Gastroesophageal sphincter (tissue), 4 donors: Measurements from ENCODE around the gene LANCL2. TPM values are rescaled to one million over a fixed set of nuclear protein-coding genes. Genes with fewer than 3 reads are reported as not detected.

ENCODE experiments used
- ATAC-seq: fragments of 150-250 bp; one replicate; pipeline ENCODE4 v1.9.1; 2016; ENCODE audit warnings: mild to moderate bottlenecking, moderate library complexity
- H3K27ac ChIP-seq, 4 donors: fragments of 200-600 bp; sonication (generic) in 3 of 4; 1 replicate in 3 of 4; 2 replicates in 1 of 4; pipeline ENCODE4 v1.5.1; 2016 to 2019
- H3K27me3 ChIP-seq: fragments of 200-600 bp; sonication (generic); one replicate; pipeline ENCODE4 v1.5.1; 2019
- H3K36me3 ChIP-seq, 2 donors: fragments of 200-600 bp; sonication (generic); one replicate each; pipeline ENCODE4 v1.5.1; 2019; ENCODE audit warnings: control low read depth in 1 of 2
- H3K4me1 ChIP-seq, 3 donors: fragments of 200-600 bp; sonication (generic); 1 replicate in 2 of 3; 2 replicates in 1 of 3; pipeline ENCODE4 v1.5.1; 2016 to 2019; ENCODE audit warnings: control low read depth in 2 of 3
- H3K4me3 ChIP-seq, 2 donors: fragments of 200-600 bp; sonication (generic); one replicate each; pipeline ENCODE4 v1.5.1; 2019; ENCODE audit warnings: mild to moderate bottlenecking in 1 of 2, moderate library complexity in 1 of 2
- H3K9me3 ChIP-seq, 3 donors: fragments of 200-600 bp; sonication (generic); one replicate each; pipeline ENCODE4 v1.5.1; 2017 to 2019; ENCODE audit warnings: control low read depth in 2 of 3
- EP300 ChIP-seq: sonication (generic); formaldehyde crosslinking; IDR thresholded peaks from one replicate; pipeline ENCODE4 v1.6.1; 2017; ENCODE audit warnings: antibody characterized with exemption, mild to moderate bottlenecking
- POLR2A ChIP-seq, 2 donors: fragments of 450-650 bp; IDR thresholded peaks; one replicate each; pipeline ENCODE4 v1.6.1; 2017; ENCODE audit warnings: antibody characterized with exemption in 2 of 2, mild to moderate bottlenecking in 2 of 2, moderate library complexity in 1 of 2
- POLR2AphosphoS5 ChIP-seq: sonication (generic); formaldehyde crosslinking; IDR thresholded peaks from one replicate; pipeline ENCODE4 v1.6.1; 2017; ENCODE audit warnings: antibody characterized with exemption
- WGBS, 2 donors: methylation state at CpG; one replicate each; pipeline ENCODE4 v1.1.5; 2018; ENCODE audit warnings: low coverage in 1 of 2; 5-methylcytosine and 5-hydroxymethylcytosine counted together
- total RNA-seq, 4 donors: library from RNA; depleted of rRNA; stranded (reverse); fragments of >200 nt; gene quantifications; one replicate each; pipeline ENCODE4 v1.1.0, GENCODE V29; 2016
- TF ChIP-seq, protein P1 (sequence below), 4 experiments: fragments of 200-600 bp in 2 of 4; fragments of 450-650 bp in 2 of 4; sonication (generic) in 1 of 4; IDR thresholded peaks; one replicate each; pipeline ENCODE4 v1.5.1; 2017 to 2019; ENCODE audit warnings: antibody characterized with exemption in 4 of 4, mild to moderate bottlenecking in 2 of 4, moderate library complexity in 2 of 4

Gene LANCL2
- total RNA-seq, 4 donors from 2014 or later = 6.9 to 10.6 (median 9.3) TPM

DNA sequence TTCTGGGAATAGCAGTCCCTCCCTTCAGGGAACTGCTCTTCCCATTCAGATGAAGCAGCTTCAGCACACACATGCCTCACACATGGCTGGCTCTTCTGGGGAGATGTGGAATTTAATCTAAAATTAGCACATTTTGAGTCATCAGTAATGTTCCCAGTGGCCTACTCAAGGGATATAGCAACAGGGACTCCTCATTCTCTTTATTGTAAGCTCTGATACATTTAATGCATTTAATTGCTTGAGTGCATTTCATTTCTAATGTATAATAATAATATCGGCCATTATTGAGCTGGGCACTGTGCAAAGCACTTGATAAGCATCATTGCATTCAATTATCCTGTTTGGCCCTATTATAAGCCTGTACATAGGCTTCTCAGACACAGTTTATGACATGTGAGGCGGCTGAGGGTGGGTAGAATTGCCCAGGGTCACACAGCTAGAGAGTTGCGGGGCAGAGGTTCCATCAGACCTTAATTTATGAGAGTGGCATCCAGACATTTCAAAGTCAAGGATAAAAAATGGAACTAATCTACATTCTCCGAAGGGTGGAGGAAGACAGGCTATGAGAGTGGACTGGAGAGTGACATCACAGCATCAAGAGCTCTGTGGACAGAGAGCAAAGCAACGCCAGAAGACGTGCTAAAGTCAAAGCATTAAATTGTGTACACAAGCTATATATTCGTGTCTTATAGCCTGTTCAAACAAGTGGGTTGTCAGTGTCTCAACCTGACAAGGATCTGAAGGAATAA is 76.8 kb downstream of the LANCL2 start:
- 78 to 85% methylated on average over 6 to 7 of the region's 7 CpGs for whole genome bisulfite sequencing, 2 donors
- no peak for TF ChIP-seq POLR2AphosphoS5
- no peak for TF ChIP-seq EP300
- TF ChIP-seq, protein P1, sequence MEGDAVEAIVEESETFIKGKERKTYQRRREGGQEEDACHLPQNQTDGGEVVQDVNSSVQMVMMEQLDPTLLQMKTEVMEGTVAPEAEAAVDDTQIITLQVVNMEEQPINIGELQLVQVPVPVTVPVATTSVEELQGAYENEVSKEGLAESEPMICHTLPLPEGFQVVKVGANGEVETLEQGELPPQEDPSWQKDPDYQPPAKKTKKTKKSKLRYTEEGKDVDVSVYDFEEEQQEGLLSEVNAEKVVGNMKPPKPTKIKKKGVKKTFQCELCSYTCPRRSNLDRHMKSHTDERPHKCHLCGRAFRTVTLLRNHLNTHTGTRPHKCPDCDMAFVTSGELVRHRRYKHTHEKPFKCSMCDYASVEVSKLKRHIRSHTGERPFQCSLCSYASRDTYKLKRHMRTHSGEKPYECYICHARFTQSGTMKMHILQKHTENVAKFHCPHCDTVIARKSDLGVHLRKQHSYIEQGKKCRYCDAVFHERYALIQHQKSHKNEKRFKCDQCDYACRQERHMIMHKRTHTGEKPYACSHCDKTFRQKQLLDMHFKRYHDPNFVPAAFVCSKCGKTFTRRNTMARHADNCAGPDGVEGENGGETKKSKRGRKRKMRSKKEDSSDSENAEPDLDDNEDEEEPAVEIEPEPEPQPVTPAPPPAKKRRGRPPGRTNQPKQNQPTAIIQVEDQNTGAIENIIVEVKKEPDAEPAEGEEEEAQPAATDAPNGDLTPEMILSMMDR (IDR thresholded peaks at IDR 0.05) = no peak
- no peak for TF ChIP-seq POLR2A (IDR thresholded peaks at IDR 0.05)
- ATAC-seq = no peak
- Histone ChIP-seq H3K4me1 (no peaks in the 10 kb centered on the region), H3K36me3 (no peaks in the 10 kb centered on the region), H3K4me3 (no peak overlapping the region), H3K9me3 (no peaks in the 10 kb centered on the region), H3K27ac (no peak overlapping the region), H3K27me3 (no peaks in the 10 kb centered on the region)

DNA sequence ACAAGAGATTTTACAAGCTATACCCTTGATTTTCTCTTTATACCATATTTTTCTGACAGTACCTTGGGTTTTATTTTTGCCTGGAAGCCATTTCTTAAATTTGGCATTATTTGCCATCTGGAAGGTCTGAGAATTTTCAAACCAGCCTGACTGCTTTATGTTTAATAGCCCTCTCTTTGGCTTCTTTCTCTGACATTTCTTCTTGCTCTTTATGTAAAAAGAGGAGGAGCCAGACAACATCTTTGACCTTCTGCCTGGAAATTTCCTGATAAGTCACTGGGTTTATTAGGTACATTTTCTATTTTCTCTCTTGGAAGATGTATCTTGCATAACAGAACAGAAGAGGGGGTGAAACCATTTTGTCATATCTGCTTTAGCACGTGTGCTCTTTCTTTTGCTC is 79.6 kb downstream of the LANCL2 start:
- Histone ChIP-seq H3K27ac (no peak overlapping the region), H3K4me1 (no peaks in the 10 kb centered on the region), H3K27me3 (peaks cover 15% of the 10 kb centered on the region), H3K36me3 (no peaks in the 10 kb centered on the region), H3K4me3 (no peak overlapping the region), H3K9me3 (no peaks in the 10 kb centered on the region)
- 40% methylated on average over 1 of the region's 1 CpG; no CpG with 5 or more reads in 1 of the 2 donors for WGBS, 2 donors
- TF ChIP-seq, protein P1 (IDR thresholded peaks at IDR 0.05) = no peak
- TF ChIP-seq POLR2AphosphoS5 = no peak
- TF ChIP-seq POLR2A (IDR thresholded peaks at IDR 0.05) = no peak
- no peak for ATAC-seq

DNA sequence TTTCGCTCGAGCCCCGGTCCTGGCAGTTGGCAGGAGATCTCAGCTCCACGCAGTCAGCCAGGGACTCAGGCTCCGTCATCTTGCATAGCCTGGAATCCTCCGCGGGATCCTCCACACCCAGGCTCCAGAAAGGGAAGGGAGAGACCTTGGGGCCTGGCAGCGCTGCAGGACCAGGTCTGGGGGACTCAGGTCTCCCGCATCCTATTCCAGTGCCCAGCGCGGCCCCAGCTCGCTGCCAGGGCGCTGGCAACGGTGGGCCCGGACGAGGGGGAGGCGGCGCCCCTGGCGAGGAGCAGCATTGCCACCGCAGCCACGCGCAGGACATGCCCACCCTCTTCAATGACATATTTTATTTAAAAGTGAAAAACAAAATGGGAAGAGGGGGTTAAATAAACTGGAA is 83.4 kb downstream of the LANCL2 start:
- 96% methylated on average over 6 of the region's 22 CpGs; no CpG with 5 or more reads in 1 of the 2 donors for WGBS, 2 donors

DNA sequence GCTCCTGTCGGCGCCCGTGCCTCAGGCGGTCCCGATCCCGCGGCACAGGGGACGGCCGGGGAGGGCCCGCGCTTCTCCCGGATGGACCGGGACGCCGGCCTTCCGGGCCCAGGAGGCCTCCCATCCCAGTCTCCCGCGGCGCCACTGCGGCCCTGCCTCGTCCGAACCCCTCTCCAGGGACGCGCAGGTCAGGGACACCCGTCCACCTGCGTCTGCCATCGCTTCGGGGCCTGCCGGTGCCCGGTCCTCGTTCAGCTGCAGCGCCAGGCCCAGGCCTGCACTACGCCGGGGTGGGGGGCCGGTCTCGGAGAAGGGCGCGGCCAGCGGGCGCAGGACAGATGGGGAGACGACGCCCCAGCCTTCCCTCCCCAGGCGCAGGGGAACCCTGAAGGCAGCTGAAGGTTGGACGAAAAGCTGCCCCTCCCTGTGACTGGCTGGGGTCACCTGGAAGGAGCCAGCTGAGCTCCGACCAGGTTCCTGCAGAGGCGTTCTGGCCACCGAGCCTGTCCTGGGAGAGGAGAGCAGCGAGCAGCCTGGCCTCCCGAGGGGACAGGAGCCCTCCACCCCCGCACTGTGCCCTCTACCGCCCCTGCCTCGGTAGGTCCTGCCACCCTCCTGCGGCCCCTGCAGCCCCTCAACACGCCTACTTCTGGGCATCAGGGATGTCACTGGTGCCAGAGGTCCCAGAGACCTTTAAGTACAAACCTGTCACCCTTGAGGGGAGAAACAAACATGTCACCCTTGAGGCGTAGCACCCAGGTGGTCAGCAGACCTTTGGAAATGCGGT is 84.3 kb downstream of the LANCL2 start:
- H3K36me3 ChIP-seq = no peaks in the 10 kb centered on the region
- no peak for ATAC-seq
- no peak for TF ChIP-seq EP300
- TF ChIP-seq, protein P1 (IDR thresholded peaks at IDR 0.05) = no peak
- no peaks in the 10 kb centered on the region for H3K4me1 ChIP-seq
- no peak overlapping the region for H3K4me3 ChIP-seq
- no peak overlapping the region for H3K27ac ChIP-seq
- no CpG with 5 or more reads among the region's 56 CpGs for WGBS, 2 donors
- no peaks in the 10 kb centered on the region for H3K9me3 ChIP-seq
- H3K27me3 ChIP-seq = peaks cover 19% of the 10 kb centered on the region

More for the DNA sequence above, 83.4 kb downstream of the LANCL2 start:
- no peaks in the 10 kb centered on the region for H3K4me1 ChIP-seq
- H3K27me3 ChIP-seq = peaks cover 19% of the 10 kb centered on the region
- H3K4me3 ChIP-seq = no peak overlapping the region
- no peaks in the 10 kb centered on the region for H3K9me3 ChIP-seq
- no peak for ATAC-seq
- no peak overlapping the region for H3K27ac ChIP-seq
- H3K36me3 ChIP-seq = no peaks in the 10 kb centered on the region
- no peak for TF ChIP-seq EP300
- no peak for TF ChIP-seq POLR2AphosphoS5
- TF ChIP-seq, protein P1 (IDR thresholded peaks at IDR 0.05) = no peak
- no peak for TF ChIP-seq POLR2A (IDR thresholded peaks at IDR 0.05)
